Common myeloid progenitor, CD34-positive (primary cell): Measurements from ENCODE around the gene TJP1.

Experiments
- CTCF ChIA-PET: fragments of 350-600 bp; sonication (Branson Sonifier 250); formaldehyde crosslinking; loops from one replicate; lab custom pipeline; 2021; ENCODE audit warnings: antibody characterized with exemption; lab: Charles Lee
- POLR2A ChIA-PET: fragments of 350-600 bp; sonication (Branson Sonifier 250); formaldehyde crosslinking; loops from one replicate; lab custom pipeline; 2021; ENCODE audit warnings: antibody characterized with exemption; lab: Charles Lee
- DNase-seq, 3 donors: peaks; one replicate each; pipeline versions ENCODE4 v3.0.0 to v3.0.0-alpha.2; 2013
- H3K27ac ChIP-seq, 2 experiments: 1 replicate in 1 of 2; 2 replicates in 1 of 2; pipeline ENCODE4 v1.7.0; 2013; ENCODE audit warnings: inconsistent platforms in 2 of 2, low read length in 2 of 2, mild to moderate bottlenecking in 2 of 2, low read depth in 1 of 2, moderate library complexity in 1 of 2; ENCODE audit not compliant: severe bottlenecking in 2 of 2, insufficient read depth in 1 of 2, poor library complexity in 1 of 2
- H3K27me3 ChIP-seq, 5 experiments: replicated peaks in 2 of 5; 1 replicate in 3 of 5; 2 replicates in 2 of 5; pipeline versions ENCODE4 v1.6.1 to v1.7.0; 2013; ENCODE audit warnings: low read length in 4 of 5, mild to moderate bottlenecking in 2 of 5, moderate library complexity in 2 of 5, inconsistent platforms in 1 of 5; ENCODE audit not compliant: insufficient read depth in 5 of 5, control insufficient read depth in 4 of 5
- H3K36me3 ChIP-seq, 4 experiments: 1 replicate in 2 of 4; 2 replicates in 2 of 4; pipeline versions ENCODE4 v1.6.1 to v1.7.0; 2013; ENCODE audit warnings: low read length in 3 of 4, control low read depth in 1 of 4, mild to moderate bottlenecking in 1 of 4; ENCODE audit not compliant: control insufficient read depth in 4 of 4, insufficient read depth in 4 of 4
- H3K4me1 ChIP-seq, 4 experiments: 1 replicate in 3 of 4; 2 replicates in 1 of 4; pipeline versions ENCODE4 v1.6.1 to v1.7.1; 2013; ENCODE audit warnings: low read length in 3 of 4, mild to moderate bottlenecking in 3 of 4, control low read depth in 1 of 4, inconsistent platforms in 1 of 4, moderate library complexity in 1 of 4; ENCODE audit not compliant: control insufficient read depth in 4 of 4, insufficient read depth in 4 of 4; ENCODE audit errors: control extremely low read depth in 1 of 4
- H3K4me3 ChIP-seq, 7 experiments: 1 replicate in 4 of 7; 2 replicates in 3 of 7; pipeline versions ENCODE4 v1.5.1 to v1.7.0; 2013; ENCODE audit warnings: mild to moderate bottlenecking in 7 of 7, low read length in 6 of 7, moderate library complexity in 6 of 7, inconsistent platforms in 2 of 7, low read depth in 2 of 7, control low read depth in 1 of 7; ENCODE audit not compliant: insufficient read depth in 4 of 7, control insufficient read depth in 1 of 7; ENCODE audit errors: extremely low read depth in 1 of 7
- H3K9me3 ChIP-seq, 5 experiments: 1 replicate in 4 of 5; 2 replicates in 1 of 5; pipeline versions ENCODE4 v1.6.1 to v1.7.1; 2013; ENCODE audit warnings: low read length in 4 of 5, mild to moderate bottlenecking in 2 of 5, inconsistent platforms in 1 of 5, low read depth in 1 of 5, moderate library complexity in 1 of 5; ENCODE audit not compliant: control insufficient read depth in 4 of 5, insufficient read depth in 2 of 5; ENCODE audit errors: control extremely low read depth in 1 of 5
- WGBS: methylation state at CpG from one replicate; pipeline ENCODE4 v1.1.5; 2013; ENCODE audit not compliant: insufficient coverage; 5-methylcytosine and 5-hydroxymethylcytosine counted together

The TJP1 gene

GRCh38 chr15:29747837-29748417 lies 74.3 kb downstream of the TJP1 start:
- Histone ChIP-seq H3K36me3 (no peaks in the 10 kb centered on the region), H3K27ac (no peak overlapping the region), H3K4me3 (no peak overlapping the region), H3K4me1 (no peaks in the 10 kb centered on the region), H3K9me3 (no peaks in the 10 kb centered on the region), H3K27me3 (peaks cover 0 to 20% (median 6%) of the 10 kb centered on the region in 5 experiments)
- ChIA-PET POLR2A (no interaction called here), CTCF (interaction anchor here (1.0 to 3.9 kb wide), 3 partner anchors 178 to 330 kb away, joined by 3 to 17 read pairs (median 5); no protein-coding TSS in a partner anchor)
- WGBS = 83% methylated on average over 1 of the region's 3 CpGs
- peak; percentile 8 to 37 (median 26) for DNase-seq

- Histone ChIP-seq H3K4me3 (no peak overlapping the region), H3K9me3 (no peaks in the 10 kb centered on the region), H3K4me1 (no peaks in the 10 kb centered on the region), H3K27ac (no peak overlapping the region), H3K27me3 (peaks cover 0 to 17% (median 2%) of the 10 kb centered on the region in 5 experiments), H3K36me3 (no peaks in the 10 kb centered on the region)
- ChIA-PET POLR2A (no interaction called here), CTCF (interaction anchor here (0.8 to 1.5 kb wide), 3 partner anchors 15 to 182 kb away, joined by 3 read pairs; no protein-coding TSS in a partner anchor)
- 100% methylated on average over 1 of the region's 3 CpGs for WGBS
- no peak for DNase-seq
These were observed 78.8 kb downstream of the TJP1 start for GRCh38 chr15:29743475-29743874.

GRCh38 chr15:29740692-29741311 lies 81.5 kb downstream of the TJP1 start:
- H3K27me3 ChIP-seq = peaks cover 0 to 16% (median 2%) of the 10 kb centered on the region in 5 experiments
- peak; percentile 12 to 40 (median 35) for DNase-seq
- H3K4me1 ChIP-seq = no peaks in the 10 kb centered on the region
- H3K4me3 ChIP-seq = no peak overlapping the region
- H3K36me3 ChIP-seq = no peaks in the 10 kb centered on the region
- POLR2A ChIA-PET = no interaction called here
- WGBS = no CpG with 5 or more reads among the region's 1 CpG
- CTCF ChIA-PET = no interaction called here
- H3K27ac ChIP-seq = no peak overlapping the region
- H3K9me3 ChIP-seq = no peaks in the 10 kb centered on the region

- peaks cover 0 to 4% (median under 1%) of the 10 kb centered on the region in 5 experiments for H3K27me3 ChIP-seq
- ChIA-PET POLR2A (no interaction called here), CTCF (interaction anchor here (1.5 kb wide), 1 partner anchor 9 kb away, joined by 4 read pairs; no protein-coding TSS in a partner anchor)
- no CpG with 5 or more reads among the region's 2 CpGs for WGBS
- no peaks in the 10 kb centered on the region for H3K9me3 ChIP-seq
- H3K4me1 ChIP-seq = no peaks in the 10 kb centered on the region
- no peak overlapping the region for H3K4me3 ChIP-seq
- no peak overlapping the region for H3K27ac ChIP-seq
- H3K36me3 ChIP-seq = no peaks in the 10 kb centered on the region
- DNase-seq = no peak
These were observed 85.6 kb downstream of the TJP1 start for GRCh38 chr15:29736744-29737020.

- no peak overlapping the region for H3K4me3 ChIP-seq
- H3K9me3 ChIP-seq = no peaks in the 10 kb centered on the region
- WGBS = 89% methylated on average over 3 of the region's 3 CpGs
- H3K27ac ChIP-seq = no peak overlapping the region
- ChIA-PET POLR2A (no interaction called here), CTCF (interaction anchor here (1.5 kb wide), 1 partner anchor 10 kb away, joined by 4 read pairs; no protein-coding TSS in a partner anchor)
- no peak for DNase-seq
- H3K36me3 ChIP-seq = no peaks in the 10 kb centered on the region
- no peaks in the 10 kb centered on the region for H3K4me1 ChIP-seq
- peaks cover 0 to 4% (median 0%) of the 10 kb centered on the region in 5 experiments for H3K27me3 ChIP-seq
These were observed 86.1 kb downstream of the TJP1 start for GRCh38 chr15:29736012-29736743.

GRCh38 chr15:29734917-29735572 lies 87.2 kb downstream of the TJP1 start:
- H3K4me1 ChIP-seq = no peaks in the 10 kb centered on the region
- H3K27me3 ChIP-seq = peaks cover 0 to 4% (median 0%) of the 10 kb centered on the region in 5 experiments
- no peak overlapping the region for H3K4me3 ChIP-seq
- no peaks in the 10 kb centered on the region for H3K36me3 ChIP-seq
- no peaks in the 10 kb centered on the region for H3K9me3 ChIP-seq
- DNase-seq = no peak
- POLR2A ChIA-PET = no interaction called here
- CTCF ChIA-PET = no interaction called here
- no peak overlapping the region for H3K27ac ChIP-seq
- WGBS = 100% methylated on average over 3 of the region's 5 CpGs
